Activated CD4-positive, alpha-beta T cell treated with anti-CD3 and anti-CD28 coated beads, Interleukin-2, amount 50 U/mL, for 16 hours (primary cell): ENCODE data around the gene APOB.

Experiments used
- DNase-seq: peaks from one replicate; pipeline ENCODE4 v3.0.0-alpha.2; 2020

Gene APOB

GRCh38 chr2:21044694-21045371 lies 960 bp upstream of the APOB start:
- DNase-seq = no peak

GRCh38 chr2:21042958-21043743 lies 722 bp downstream of the APOB start:
- peak; percentile 51 for DNase-seq

GRCh38 chr2:21042708-21042957 lies 1.2 kb downstream of the APOB start:
- DNase-seq = no peak

GRCh38 chr2:21041943-21042707 lies 1.7 kb downstream of the APOB start:
- DNase-seq = no peak

- DNase-seq = no peak
Measured at GRCh38 chr2:21041462-21041861, 2.4 kb downstream of the APOB start.

GRCh38 chr2:21040468-21041377 lies 3.1 kb downstream of the APOB start:
- DNase-seq = no peak

- DNase-seq = no peak
Measured at GRCh38 chr2:21039979-21040467, 3.9 kb downstream of the APOB start.

- no peak for DNase-seq
Measured at GRCh38 chr2:21039080-21039556, 4.8 kb downstream of the APOB start.

- DNase-seq = no peak
Measured at GRCh38 chr2:21038403-21039073, 5.3 kb downstream of the APOB start.

- no peak for DNase-seq
Measured at GRCh38 chr2:21037671-21038108, 6.2 kb downstream of the APOB start.

- DNase-seq = no peak
Measured at GRCh38 chr2:21036708-21037670, 6.9 kb downstream of the APOB start.

GRCh38 chr2:21035974-21036707 lies 7.7 kb downstream of the APOB start:
- no peak for DNase-seq

GRCh38 chr2:21035282-21035973 lies 8.4 kb downstream of the APOB start:
- no peak for DNase-seq

- no peak for DNase-seq
Measured at GRCh38 chr2:21034972-21035279, 8.9 kb downstream of the APOB start.

GRCh38 chr2:21034156-21034971 lies 9.5 kb downstream of the APOB start:
- no peak for DNase-seq

GRCh38 chr2:21033237-21034155 lies 10.4 kb downstream of the APOB start:
- DNase-seq = no peak
